ENCODE data around the gene L3MBTL4. TPM values are rescaled to one million over a fixed set of nuclear protein-coding genes. Genes with fewer than 3 reads are reported as not detected.

L3MBTL4 gene
- total RNA-seq, 4 donors from 2014 or later: 0.40 to 3.8 (median 0.76) TPM

- TF ChIP-seq POLR2A (IDR thresholded peaks at IDR 0.05) (no peak), CTCF (IDR thresholded peaks at IDR 0.05 in 4 of 5, conservative IDR thresholded peaks at IDR 0.05 in 1 of 5) (no peak)
- DNase-seq (no peak), ATAC-seq (no peak)
- no peaks in the 10 kb centered on the region for H3K27me3 ChIP-seq
- in situ Hi-C loops (cut with MboI; ENCODE audit: low sequenced_read_pairs in 4 of 4) (no loop called here), intact Hi-C loops (cut with DNase I; ENCODE audit: low total_unique reads) (no loop called here)
- no peaks in the 10 kb centered on the region for H3K4me1 ChIP-seq
- H3K36me3 ChIP-seq: no peaks in the 10 kb centered on the region
- no peak overlapping the region for H3K4me3 ChIP-seq
- no peak overlapping the region for H3K27ac ChIP-seq
- no peaks in the 10 kb centered on the region for H3K9me3 ChIP-seq
Observed at GRCh38 chr18:6294148-6294784, 120.4 kb downstream of the L3MBTL4 start.

GRCh38 chr18:6289843-6290242 is 124.9 kb downstream of the L3MBTL4 start:
- Histone ChIP-seq H3K27ac (no peak overlapping the region), H3K4me3 (no peak overlapping the region), H3K4me1 (no peaks in the 10 kb centered on the region), H3K9me3 (no peaks in the 10 kb centered on the region), H3K36me3 (no peaks in the 10 kb centered on the region), H3K27me3 (no peaks in the 10 kb centered on the region)
- DNase-seq (no peak), ATAC-seq (no peak)
- TF ChIP-seq CTCF (IDR thresholded peaks at IDR 0.05 in 4 of 5, conservative IDR thresholded peaks at IDR 0.05 in 1 of 5) (no peak), POLR2A (IDR thresholded peaks at IDR 0.05) (no peak)
- in situ Hi-C loops (cut with MboI; ENCODE audit: low sequenced_read_pairs in 4 of 4) (no loop called here), intact Hi-C loops (cut with DNase I; ENCODE audit: low total_unique reads) (no loop called here)

- H3K36me3 ChIP-seq: no peaks in the 10 kb centered on the region
- H3K27me3 ChIP-seq: no peaks in the 10 kb centered on the region
- H3K27ac ChIP-seq: no peak overlapping the region
- ATAC-seq: no peak
- DNase-seq: no peak
- H3K4me1 ChIP-seq: no peaks in the 10 kb centered on the region
- intact Hi-C loops (cut with DNase I; ENCODE audit: low total_unique reads) (no loop called here), in situ Hi-C loops (cut with MboI; ENCODE audit: low sequenced_read_pairs in 4 of 4) (no loop called here)
- H3K4me3 ChIP-seq: no peak overlapping the region
- H3K9me3 ChIP-seq: no peaks in the 10 kb centered on the region
- TF ChIP-seq POLR2A (IDR thresholded peaks at IDR 0.05) (no peak), CTCF (IDR thresholded peaks at IDR 0.05 in 4 of 5, conservative IDR thresholded peaks at IDR 0.05 in 1 of 5) (no peak)
Observed at GRCh38 chr18:6286585-6286984, 128.1 kb downstream of the L3MBTL4 start.

GRCh38 chr18:6284761-6285160 is 129.9 kb downstream of the L3MBTL4 start:
- DNase-seq (no peak), ATAC-seq (no peak)
- no peaks in the 10 kb centered on the region for H3K9me3 ChIP-seq
- in situ Hi-C loops (cut with MboI; ENCODE audit: low sequenced_read_pairs in 4 of 4) (no loop called here), intact Hi-C loops (cut with DNase I; ENCODE audit: low total_unique reads) (no loop called here)
- H3K4me3 ChIP-seq: no peak overlapping the region
- H3K27me3 ChIP-seq: no peaks in the 10 kb centered on the region
- H3K27ac ChIP-seq: no peak overlapping the region
- no peaks in the 10 kb centered on the region for H3K4me1 ChIP-seq
- TF ChIP-seq POLR2A (IDR thresholded peaks at IDR 0.05) (no peak), CTCF (IDR thresholded peaks at IDR 0.05 in 4 of 5, conservative IDR thresholded peaks at IDR 0.05 in 1 of 5) (no peak)
- no peaks in the 10 kb centered on the region for H3K36me3 ChIP-seq

- no peaks in the 10 kb centered on the region for H3K4me1 ChIP-seq
- no peaks in the 10 kb centered on the region for H3K36me3 ChIP-seq
- DNase-seq: no peak
- H3K27me3 ChIP-seq: no peaks in the 10 kb centered on the region
- no peak overlapping the region for H3K27ac ChIP-seq
- TF ChIP-seq POLR2A (IDR thresholded peaks at IDR 0.05) (no peak), CTCF (IDR thresholded peaks at IDR 0.05 in 4 of 5, conservative IDR thresholded peaks at IDR 0.05 in 1 of 5) (no peak)
- no peak for ATAC-seq
- intact Hi-C loops (cut with DNase I; ENCODE audit: low total_unique reads): no loop called here
- in situ Hi-C loops (cut with MboI; ENCODE audit: low sequenced_read_pairs in 4 of 4): no loop called here
- no peaks in the 10 kb centered on the region for H3K9me3 ChIP-seq
- no peak overlapping the region for H3K4me3 ChIP-seq
Observed at GRCh38 chr18:6284300-6284699, 130.4 kb downstream of the L3MBTL4 start.

Data from gastrocnemius medialis (tissue), 4 donors.